ENCODE results near the gene NCAPH2. TPM values are rescaled to one million over a fixed set of nuclear protein-coding genes. Genes with fewer than 3 reads are reported as not detected.
"Not testable (repeated sequence)": the region's sequence is repeated elsewhere in the genome, so short reads cannot be mapped to it uniquely, and the experiment has no call there.

NCAPH2 gene
- total RNA-seq, 3 donors from 2014 or later (not counting 1 experiment from before 2014, with no cell fraction given): 94.5 to 106 (median 104) TPM

- ATAC-seq: no peak
- no peaks in the 10 kb centered on the region for H3K9me3 Mint-ChIP-seq
Measured at GRCh38 chr22:50535113-50535512, 27.1 kb downstream of the NCAPH2 start.

GRCh38 chr22:50536226-50536625 is 28.2 kb downstream of the NCAPH2 start:
- ATAC-seq (no peak), DNase-seq (no peak)
- Histone ChIP-seq H3K27ac (ENCODE audit: low read length) (no peak overlapping the region), H3K36me3 (ENCODE audit: control insufficient read depth, insufficient read depth, low read length) (no peaks in the 10 kb centered on the region), H3K27me3 (ENCODE audit: control insufficient read depth, insufficient read depth, low read length) (no peaks in the 10 kb centered on the region), H3K4me1 (ENCODE audit: control insufficient read depth, insufficient read depth, low read length) (peaks cover 47% of the 10 kb centered on the region), H3K4me3 (ENCODE audit: low read length) (no peak overlapping the region), H3K9me3 (ENCODE audit: control insufficient read depth, insufficient read depth, low read length) (no peaks in the 10 kb centered on the region)
- no peak overlapping the region for H3K27ac Mint-ChIP-seq
- WGBS (ENCODE audit: insufficient coverage): 93% methylated on average over 3 of the region's 3 CpGs
- peaks cover 0 to 7% of the 10 kb centered on the region in 2 donors for H3K27me3 Mint-ChIP-seq (ENCODE audit: low read depth in 2 of 2)
- H3K36me3 Mint-ChIP-seq: no peaks in the 10 kb centered on the region
- H3K4me3 Mint-ChIP-seq: no peak overlapping the region
- no peak for TF ChIP-seq CTCF (IDR thresholded peaks at IDR 0.05)
- H3K9me3 Mint-ChIP-seq: no peaks in the 10 kb centered on the region
- H3K4me1 Mint-ChIP-seq: peaks cover 31 to 33% of the 10 kb centered on the region in 2 donors
- intact Hi-C loops (cut with micrococcal nuclease): no loop called here

More at GRCh38 chr22:50535113-50535512, 27.1 kb downstream of the NCAPH2 start:
- peak overlapping the region; percentile 9 for H3K27ac ChIP-seq (ENCODE audit: low read length)
- no peak overlapping the region for H3K27ac Mint-ChIP-seq
- H3K4me1 ChIP-seq (ENCODE audit: control insufficient read depth, insufficient read depth, low read length): peaks cover 54% of the 10 kb centered on the region
- peaks cover 22 to 34% of the 10 kb centered on the region in 2 donors for H3K4me1 Mint-ChIP-seq
- DNase-seq: no peak
- H3K36me3 ChIP-seq (ENCODE audit: control insufficient read depth, insufficient read depth, low read length): no peaks in the 10 kb centered on the region
- 88% methylated on average over 3 of the region's 8 CpGs for WGBS (ENCODE audit: insufficient coverage)
- peaks cover 0 to 13% of the 10 kb centered on the region in 2 donors for H3K27me3 Mint-ChIP-seq (ENCODE audit: low read depth in 2 of 2)
- H3K4me3 ChIP-seq (ENCODE audit: low read length): no peak overlapping the region
- intact Hi-C loops (cut with micrococcal nuclease): no loop called here
- no peak for TF ChIP-seq CTCF (IDR thresholded peaks at IDR 0.05)
- no peaks in the 10 kb centered on the region for H3K27me3 ChIP-seq (ENCODE audit: control insufficient read depth, insufficient read depth, low read length)
- H3K4me3 Mint-ChIP-seq: no peak overlapping the region
- no peaks in the 10 kb centered on the region for H3K9me3 ChIP-seq (ENCODE audit: control insufficient read depth, insufficient read depth, low read length)
- H3K36me3 Mint-ChIP-seq: no peaks in the 10 kb centered on the region

- H3K4me3 Mint-ChIP-seq: no peak overlapping the region
- ATAC-seq (no peak), DNase-seq (no peak)
- peaks cover 38% of the 10 kb centered on the region for H3K4me1 ChIP-seq (ENCODE audit: control insufficient read depth, insufficient read depth, low read length)
- H3K27ac Mint-ChIP-seq: peak overlapping the region; percentile 98 to 100
- intact Hi-C loops (cut with micrococcal nuclease): no loop called here
- peaks cover 0 to 5% of the 10 kb centered on the region in 2 donors for H3K27me3 Mint-ChIP-seq (ENCODE audit: low read depth in 2 of 2)
- H3K27ac ChIP-seq (ENCODE audit: low read length): peak overlapping the region; percentile 92
- no peaks in the 10 kb centered on the region for H3K36me3 Mint-ChIP-seq
- TF ChIP-seq CTCF (IDR thresholded peaks at IDR 0.05): no peak
- H3K27me3 ChIP-seq (ENCODE audit: control insufficient read depth, insufficient read depth, low read length): no peaks in the 10 kb centered on the region
- H3K9me3 ChIP-seq (ENCODE audit: control insufficient read depth, insufficient read depth, low read length): no peaks in the 10 kb centered on the region
- peaks cover 27 to 33% of the 10 kb centered on the region in 2 donors for H3K4me1 Mint-ChIP-seq
- no peaks in the 10 kb centered on the region for H3K9me3 Mint-ChIP-seq
- H3K36me3 ChIP-seq (ENCODE audit: control insufficient read depth, insufficient read depth, low read length): no peaks in the 10 kb centered on the region
- no peak overlapping the region for H3K4me3 ChIP-seq (ENCODE audit: low read length)
- WGBS (ENCODE audit: insufficient coverage): 95% methylated on average over 13 of the region's 13 CpGs
Measured at GRCh38 chr22:50537765-50538164, 29.7 kb downstream of the NCAPH2 start.

GRCh38 chr22:50540381-50540780 is 32.4 kb downstream of the NCAPH2 start:
- H3K36me3 Mint-ChIP-seq: no peaks in the 10 kb centered on the region
- TF ChIP-seq CTCF (IDR thresholded peaks at IDR 0.05): no peak
- H3K27ac Mint-ChIP-seq: peak overlapping the region; percentile 98 to 100
- H3K27ac ChIP-seq (ENCODE audit: low read length): peak overlapping the region; percentile 92
- H3K27me3 Mint-ChIP-seq (ENCODE audit: low read depth in 2 of 2): no peaks in the 10 kb centered on the region
- peaks cover 52% of the 10 kb centered on the region for H3K4me1 ChIP-seq (ENCODE audit: control insufficient read depth, insufficient read depth, low read length)
- H3K4me3 Mint-ChIP-seq: peak overlapping the region; percentile 49
- peaks cover 26 to 43% of the 10 kb centered on the region in 2 donors for H3K4me1 Mint-ChIP-seq
- H3K9me3 Mint-ChIP-seq: no peaks in the 10 kb centered on the region
- no peaks in the 10 kb centered on the region for H3K36me3 ChIP-seq (ENCODE audit: control insufficient read depth, insufficient read depth, low read length)
- whole genome bisulfite sequencing (ENCODE audit: insufficient coverage): 91% methylated on average over 10 of the region's 10 CpGs
- H3K4me3 ChIP-seq (ENCODE audit: low read length): no peak overlapping the region
- ATAC-seq: no peak
- no peak for DNase-seq
- H3K27me3 ChIP-seq (ENCODE audit: control insufficient read depth, insufficient read depth, low read length): no peaks in the 10 kb centered on the region
- intact Hi-C loops (cut with micrococcal nuclease): loop anchor here (5.0 kb wide), 1 partner anchor 42 kb away; the partner anchor contains the start of gene CHKB
- H3K9me3 ChIP-seq (ENCODE audit: control insufficient read depth, insufficient read depth, low read length): no peaks in the 10 kb centered on the region

- intact Hi-C loops (cut with micrococcal nuclease): loop anchor here (5.0 kb wide), 1 partner anchor 41 kb away; the partner anchor contains the start of gene CHKB
- H3K4me1 ChIP-seq (ENCODE audit: control insufficient read depth, insufficient read depth, low read length): peaks cover 61% of the 10 kb centered on the region
- H3K4me1 Mint-ChIP-seq: peaks cover 26 to 52% of the 10 kb centered on the region in 2 donors
- not testable (repeated sequence) for H3K9me3 ChIP-seq (ENCODE audit: control insufficient read depth, insufficient read depth, low read length); H3K36me3 ChIP-seq (ENCODE audit: control insufficient read depth, insufficient read depth, low read length); H3K9me3 Mint-ChIP-seq; ATAC-seq; H3K27me3 Mint-ChIP-seq (ENCODE audit: low read depth in 2 of 2); H3K27me3 ChIP-seq (ENCODE audit: control insufficient read depth, insufficient read depth, low read length); H3K4me3 Mint-ChIP-seq; DNase-seq; H3K36me3 Mint-ChIP-seq; H3K4me3 ChIP-seq (ENCODE audit: low read length)
- peak overlapping the region; percentile 92 for H3K27ac ChIP-seq (ENCODE audit: low read length)
- H3K27ac Mint-ChIP-seq: peak overlapping the region; percentile 98 to 100
- WGBS (ENCODE audit: insufficient coverage): 49% methylated on average over 4 of the region's 5 CpGs
Measured at GRCh38 chr22:50541667-50542026, 33.6 kb downstream of the NCAPH2 start.
